Astrocyte (in vitro differentiated cells and primary cell): ENCODE results near the gene GDPD5. TPM values are rescaled to one million over a fixed set of nuclear protein-coding genes. Genes with fewer than 3 reads are reported as not detected.

Experiments used
- DNase-seq: peaks from one replicate; pipeline ENCODE4 v3.0.0-alpha.2; 2010; ENCODE audit warnings: low read depth
- FAIRE-seq: peaks from 2 replicates; lab custom pipeline; 2011; peaks lifted over from hg19 to GRCh38; lab: Jason Lieb, UNC
- H2AFZ ChIP-seq: 2 replicates; pipeline ENCODE4 v1.6.0; 2012; ENCODE audit warnings: low read depth, low read length, inconsistent platforms
- H3K27ac ChIP-seq: 2 replicates; pipeline ENCODE4 v1.5.1; 2011; ENCODE audit warnings: low read depth, low read length, inconsistent platforms
- H3K27me3 ChIP-seq: 2 replicates; pipeline ENCODE4 v1.6.0; 2011; ENCODE audit warnings: low read length, inconsistent platforms; ENCODE audit not compliant: insufficient read depth
- H3K36me3 ChIP-seq: 2 replicates; pipeline ENCODE4 v1.5.1; 2011; ENCODE audit warnings: low read length, inconsistent platforms; ENCODE audit not compliant: insufficient read depth
- H3K4me1 ChIP-seq: 2 replicates; pipeline ENCODE4 v1.5.1; 2011; ENCODE audit warnings: low read length, inconsistent platforms; ENCODE audit not compliant: insufficient read depth
- H3K4me2 ChIP-seq: 2 replicates; pipeline ENCODE4 v1.6.0; 2012; ENCODE audit warnings: low read length, inconsistent platforms
- H3K4me3 ChIP-seq: 2 replicates; pipeline ENCODE4 v1.5.1; 2011; ENCODE audit warnings: low read depth, mild to moderate bottlenecking, low read length, inconsistent platforms; ENCODE audit not compliant: insufficient read depth
- H3K79me2 ChIP-seq: 2 replicates; pipeline ENCODE4 v1.6.0; 2012; ENCODE audit warnings: mild to moderate bottlenecking, low read length, inconsistent platforms; ENCODE audit not compliant: insufficient read depth
- H3K9ac ChIP-seq: 2 replicates; pipeline ENCODE4 v1.6.0; 2012; ENCODE audit warnings: mild to moderate bottlenecking, low read length, inconsistent platforms
- H3K9me3 ChIP-seq: 2 replicates; pipeline ENCODE4 v1.5.1; 2012; ENCODE audit warnings: low read depth, mild to moderate bottlenecking, low read length, inconsistent platforms; ENCODE audit not compliant: insufficient read depth
- H4K20me1 ChIP-seq: 2 replicates; pipeline ENCODE4 v1.6.0; 2012; ENCODE audit warnings: low read length, inconsistent platforms; ENCODE audit not compliant: insufficient read depth
- H3K27ac Mint-ChIP-seq: one replicate; pipeline ENCODE4 v1.8.0; 2021; ENCODE audit warnings: mild to moderate bottlenecking, mixed read lengths; ENCODE audit not compliant: unreplicated experiment
- H3K27me3 Mint-ChIP-seq: one replicate; pipeline ENCODE4 v1.8.0; 2021; ENCODE audit warnings: low read depth, mixed read lengths; ENCODE audit not compliant: unreplicated experiment
- H3K36me3 Mint-ChIP-seq: one replicate; pipeline ENCODE4 v1.8.0; 2021; ENCODE audit warnings: low read depth, mixed read lengths; ENCODE audit not compliant: unreplicated experiment
- H3K4me1 Mint-ChIP-seq: one replicate; pipeline ENCODE4 v1.8.0; 2021; ENCODE audit warnings: low read depth, mixed read lengths; ENCODE audit not compliant: unreplicated experiment
- H3K4me3 Mint-ChIP-seq: one replicate; pipeline ENCODE4 v1.8.0; 2021; ENCODE audit warnings: mild to moderate bottlenecking, moderate library complexity, mixed read lengths; ENCODE audit not compliant: unreplicated experiment
- H3K9me3 Mint-ChIP-seq: one replicate; pipeline ENCODE4 v1.8.0; 2021; ENCODE audit warnings: mild to moderate bottlenecking, mixed read lengths; ENCODE audit not compliant: unreplicated experiment
- EZH2 ChIP-seq: IDR thresholded peaks from 2 replicates; pipeline ENCODE4 v1.6.1; 2012; ENCODE audit warnings: mild to moderate bottlenecking, low read length, inconsistent platforms; ENCODE audit not compliant: insufficient read depth
- total RNA-seq: library from RNA; stranded (reverse); gene quantifications from 2 replicates; pipeline ENCODE4 v1.2.1, GENCODE V29; 2021
- TF ChIP-seq, protein P1 (sequence below): IDR thresholded peaks from 2 replicates; pipeline ENCODE4 v1.5.1; 2011; ENCODE audit warnings: low read depth, mild to moderate bottlenecking, inconsistent platforms, low read length, moderate library complexity; ENCODE audit not compliant: insufficient read depth

The GDPD5 gene
- total RNA-seq, 1 donor from 2014 or later, result 9.4 TPM

DNA sequence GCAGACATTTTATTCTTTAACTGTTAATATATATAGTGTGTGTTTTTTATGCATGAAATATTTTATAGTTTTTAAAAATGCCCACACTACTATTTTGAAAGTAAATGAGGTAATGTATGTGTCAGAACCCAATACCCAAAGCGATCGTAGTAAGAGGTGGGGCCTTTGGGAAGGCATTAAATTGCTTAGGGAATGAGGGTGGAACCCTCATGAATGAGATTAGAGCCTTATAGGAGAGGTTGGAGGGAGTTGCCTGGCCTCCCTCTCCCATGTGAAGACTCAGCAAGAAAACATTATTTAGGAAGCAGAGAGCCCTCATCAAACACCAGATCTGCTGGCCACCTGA, 103.9 kb downstream of the GDPD5 start:
- Mint-ChIP-seq H3K27ac (no peak overlapping the region), H3K4me1 (peaks cover 15% of the 10 kb centered on the region), H3K4me3 (no peak overlapping the region), H3K9me3 (no peaks in the 10 kb centered on the region), H3K36me3 (peaks cover 7% of the 10 kb centered on the region), H3K27me3 (no peaks in the 10 kb centered on the region)
- DNase-seq, result no peak
- H3K36me3 ChIP-seq, result no peaks in the 10 kb centered on the region
- no peaks in the 10 kb centered on the region for H3K9me3 ChIP-seq
- H3K27me3 ChIP-seq, result no peaks in the 10 kb centered on the region
- no peak for FAIRE-seq
- no peak overlapping the region for H3K27ac ChIP-seq
- H3K9ac ChIP-seq, result no peak overlapping the region
- peaks cover 16% of the 10 kb centered on the region for H3K4me1 ChIP-seq
- H2AFZ ChIP-seq, result no peak overlapping the region
- H3K79me2 ChIP-seq, result peaks cover 8% of the 10 kb centered on the region
- no peaks in the 10 kb centered on the region for H4K20me1 ChIP-seq
- TF ChIP-seq, protein P1, sequence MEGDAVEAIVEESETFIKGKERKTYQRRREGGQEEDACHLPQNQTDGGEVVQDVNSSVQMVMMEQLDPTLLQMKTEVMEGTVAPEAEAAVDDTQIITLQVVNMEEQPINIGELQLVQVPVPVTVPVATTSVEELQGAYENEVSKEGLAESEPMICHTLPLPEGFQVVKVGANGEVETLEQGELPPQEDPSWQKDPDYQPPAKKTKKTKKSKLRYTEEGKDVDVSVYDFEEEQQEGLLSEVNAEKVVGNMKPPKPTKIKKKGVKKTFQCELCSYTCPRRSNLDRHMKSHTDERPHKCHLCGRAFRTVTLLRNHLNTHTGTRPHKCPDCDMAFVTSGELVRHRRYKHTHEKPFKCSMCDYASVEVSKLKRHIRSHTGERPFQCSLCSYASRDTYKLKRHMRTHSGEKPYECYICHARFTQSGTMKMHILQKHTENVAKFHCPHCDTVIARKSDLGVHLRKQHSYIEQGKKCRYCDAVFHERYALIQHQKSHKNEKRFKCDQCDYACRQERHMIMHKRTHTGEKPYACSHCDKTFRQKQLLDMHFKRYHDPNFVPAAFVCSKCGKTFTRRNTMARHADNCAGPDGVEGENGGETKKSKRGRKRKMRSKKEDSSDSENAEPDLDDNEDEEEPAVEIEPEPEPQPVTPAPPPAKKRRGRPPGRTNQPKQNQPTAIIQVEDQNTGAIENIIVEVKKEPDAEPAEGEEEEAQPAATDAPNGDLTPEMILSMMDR, result no peak
- no peak for TF ChIP-seq EZH2
- no peak overlapping the region for H3K4me3 ChIP-seq
- no peak overlapping the region for H3K4me2 ChIP-seq

GRCh38 chr11:75421035-75421602, 104.6 kb downstream of the GDPD5 start:
- Mint-ChIP-seq H3K27me3 (no peaks in the 10 kb centered on the region), H3K27ac (peak overlapping the region; percentile 12), H3K36me3 (peaks cover 7% of the 10 kb centered on the region), H3K4me1 (peaks cover 15% of the 10 kb centered on the region), H3K4me3 (no peak overlapping the region), H3K9me3 (no peaks in the 10 kb centered on the region)
- DNase-seq, result no peak
- Histone ChIP-seq H3K79me2 (peaks cover 10% of the 10 kb centered on the region), H3K4me1 (peaks cover 16% of the 10 kb centered on the region), H3K27ac (no peak overlapping the region), H3K9me3 (no peaks in the 10 kb centered on the region), H2AFZ (no peak overlapping the region), H3K27me3 (no peaks in the 10 kb centered on the region), H3K9ac (no peak overlapping the region), H3K36me3 (no peaks in the 10 kb centered on the region), H3K4me2 (no peak overlapping the region), H4K20me1 (no peaks in the 10 kb centered on the region), H3K4me3 (no peak overlapping the region)
- no peak for FAIRE-seq
- TF ChIP-seq EZH2, result no peak
- TF ChIP-seq, protein P1, result no peak

- Histone ChIP-seq H4K20me1 (no peaks in the 10 kb centered on the region), H3K4me2 (no peak overlapping the region), H3K79me2 (peaks cover 10% of the 10 kb centered on the region), H3K27ac (no peak overlapping the region), H3K36me3 (no peaks in the 10 kb centered on the region), H3K9me3 (no peaks in the 10 kb centered on the region), H2AFZ (no peak overlapping the region), H3K4me1 (peaks cover 16% of the 10 kb centered on the region), H3K9ac (no peak overlapping the region), H3K4me3 (no peak overlapping the region), H3K27me3 (no peaks in the 10 kb centered on the region)
- H3K4me1 Mint-ChIP-seq, result peaks cover 15% of the 10 kb centered on the region
- peak overlapping the region; percentile 34 for H3K27ac Mint-ChIP-seq
- peaks cover 7% of the 10 kb centered on the region for H3K36me3 Mint-ChIP-seq
- FAIRE-seq (no peak), DNase-seq (no peak)
- no peak overlapping the region for H3K4me3 Mint-ChIP-seq
- no peaks in the 10 kb centered on the region for H3K9me3 Mint-ChIP-seq
- TF ChIP-seq EZH2, result no peak
- TF ChIP-seq, protein P1, result no peak
- no peaks in the 10 kb centered on the region for H3K27me3 Mint-ChIP-seq
These were observed 105.3 kb downstream of the GDPD5 start for GRCh38 chr11:75420224-75421034.
